ENCODE measurements around the gene SMARCA2.

The SMARCA2 gene

DNA sequence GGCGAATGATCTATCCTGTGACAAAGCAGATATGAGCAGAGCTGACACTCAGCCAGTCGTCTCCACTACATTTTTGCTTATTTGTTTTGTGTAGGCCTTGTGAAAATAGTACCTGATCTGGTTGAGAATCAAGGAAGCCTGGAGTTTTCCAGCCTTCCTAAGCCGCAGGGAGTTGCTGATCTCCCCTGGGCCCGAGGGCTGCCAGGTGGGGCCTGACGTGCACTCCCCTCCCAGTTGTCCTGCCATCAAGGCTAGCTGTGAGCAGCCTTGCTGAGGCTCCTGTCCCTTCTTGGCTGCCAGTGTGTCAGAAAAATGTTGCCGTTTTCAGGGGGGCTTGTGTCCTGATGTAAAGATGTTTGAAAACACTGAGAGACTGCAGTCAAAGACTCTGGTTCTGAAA lies 102.4 kb downstream of the SMARCA2 start:
- Histone ChIP-seq H3K4me1 (ENCODE audit: insufficient read depth, low read length, poor library complexity, severe bottlenecking) (no peaks in the 10 kb centered on the region), H3K27me3 (ENCODE audit: insufficient read depth, low read length, poor library complexity, severe bottlenecking) (no peaks in the 10 kb centered on the region), H3K9me3 (ENCODE audit: insufficient read depth, low read depth, low read length) (no peaks in the 10 kb centered on the region), H3K4me3 (ENCODE audit: low read length, poor library complexity, severe bottlenecking) (no peak overlapping the region), H3K9ac (ENCODE audit: low read depth, low read length, poor library complexity, severe bottlenecking) (no peak overlapping the region), H3K9me2 (replicated peaks; ENCODE audit: low read depth, low read length) (no peaks in the 10 kb centered on the region), H3K79me2 (ENCODE audit: insufficient read depth, low read length) (no peaks in the 10 kb centered on the region), H3F3A (ENCODE audit: low read depth) (no peaks in the 10 kb centered on the region), H3K36me3 (ENCODE audit: insufficient read depth, low read length) (peaks cover 80% of the 10 kb centered on the region), H4K20me1 (ENCODE audit: insufficient read depth, low read length, poor library complexity, severe bottlenecking) (no peaks in the 10 kb centered on the region), H2AFZ (ENCODE audit: low read length) (no peak overlapping the region), H3K4me2 (ENCODE audit: low read depth, low read length, poor library complexity, severe bottlenecking) (no peak overlapping the region)
- TF ChIP-seq, protein P1, sequence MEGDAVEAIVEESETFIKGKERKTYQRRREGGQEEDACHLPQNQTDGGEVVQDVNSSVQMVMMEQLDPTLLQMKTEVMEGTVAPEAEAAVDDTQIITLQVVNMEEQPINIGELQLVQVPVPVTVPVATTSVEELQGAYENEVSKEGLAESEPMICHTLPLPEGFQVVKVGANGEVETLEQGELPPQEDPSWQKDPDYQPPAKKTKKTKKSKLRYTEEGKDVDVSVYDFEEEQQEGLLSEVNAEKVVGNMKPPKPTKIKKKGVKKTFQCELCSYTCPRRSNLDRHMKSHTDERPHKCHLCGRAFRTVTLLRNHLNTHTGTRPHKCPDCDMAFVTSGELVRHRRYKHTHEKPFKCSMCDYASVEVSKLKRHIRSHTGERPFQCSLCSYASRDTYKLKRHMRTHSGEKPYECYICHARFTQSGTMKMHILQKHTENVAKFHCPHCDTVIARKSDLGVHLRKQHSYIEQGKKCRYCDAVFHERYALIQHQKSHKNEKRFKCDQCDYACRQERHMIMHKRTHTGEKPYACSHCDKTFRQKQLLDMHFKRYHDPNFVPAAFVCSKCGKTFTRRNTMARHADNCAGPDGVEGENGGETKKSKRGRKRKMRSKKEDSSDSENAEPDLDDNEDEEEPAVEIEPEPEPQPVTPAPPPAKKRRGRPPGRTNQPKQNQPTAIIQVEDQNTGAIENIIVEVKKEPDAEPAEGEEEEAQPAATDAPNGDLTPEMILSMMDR (conservative IDR thresholded peaks at IDR 0.05; ENCODE audit: low read length): no peak
- no peak for TF ChIP-seq EZH2phosphoT487 (IDR thresholded peaks at IDR 0.05; ENCODE audit: borderline replicate concordance)

DNA sequence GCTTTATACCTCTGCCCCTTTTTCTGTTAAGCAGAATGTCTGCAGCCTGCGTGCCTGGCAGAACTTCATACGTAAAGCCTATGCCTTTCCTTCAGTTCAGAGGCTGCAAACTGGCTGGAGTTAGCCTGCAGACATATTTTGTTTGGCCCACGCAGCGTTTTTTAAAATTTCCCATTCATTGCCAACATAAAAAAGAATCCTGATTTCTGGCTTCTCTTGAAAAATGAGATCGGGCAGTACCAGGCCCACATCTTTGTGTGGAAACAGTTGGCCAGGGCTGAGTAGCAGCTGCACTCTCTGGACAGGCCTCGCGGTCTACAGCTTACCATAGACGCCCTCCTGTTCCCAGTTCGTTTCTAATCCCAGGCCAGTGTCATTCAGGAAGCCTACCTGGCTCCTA lies 104.4 kb downstream of the SMARCA2 start:
- TF ChIP-seq EZH2phosphoT487 (IDR thresholded peaks at IDR 0.05; ENCODE audit: borderline replicate concordance): no peak
- TF ChIP-seq, protein P1 (conservative IDR thresholded peaks at IDR 0.05; ENCODE audit: low read length): no peak
- no peak overlapping the region for H3K9ac ChIP-seq (ENCODE audit: low read depth, low read length, poor library complexity, severe bottlenecking)
- no peak overlapping the region for H3K4me2 ChIP-seq (ENCODE audit: low read depth, low read length, poor library complexity, severe bottlenecking)
- H3F3A ChIP-seq (ENCODE audit: low read depth): no peaks in the 10 kb centered on the region
- H2AFZ ChIP-seq (ENCODE audit: low read length): no peak overlapping the region
- H3K36me3 ChIP-seq (ENCODE audit: insufficient read depth, low read length): peaks cover 83% of the 10 kb centered on the region
- no peak overlapping the region for H3K4me3 ChIP-seq (ENCODE audit: low read length, poor library complexity, severe bottlenecking)
- no peaks in the 10 kb centered on the region for H3K79me2 ChIP-seq (ENCODE audit: insufficient read depth, low read length)
- H3K9me2 ChIP-seq (replicated peaks; ENCODE audit: low read depth, low read length): no peaks in the 10 kb centered on the region
- H4K20me1 ChIP-seq (ENCODE audit: insufficient read depth, low read length, poor library complexity, severe bottlenecking): no peaks in the 10 kb centered on the region
- no peaks in the 10 kb centered on the region for H3K27me3 ChIP-seq (ENCODE audit: insufficient read depth, low read length, poor library complexity, severe bottlenecking)
- H3K4me1 ChIP-seq (ENCODE audit: insufficient read depth, low read length, poor library complexity, severe bottlenecking): no peaks in the 10 kb centered on the region
- H3K9me3 ChIP-seq (ENCODE audit: insufficient read depth, low read depth, low read length): no peaks in the 10 kb centered on the region

DNA sequence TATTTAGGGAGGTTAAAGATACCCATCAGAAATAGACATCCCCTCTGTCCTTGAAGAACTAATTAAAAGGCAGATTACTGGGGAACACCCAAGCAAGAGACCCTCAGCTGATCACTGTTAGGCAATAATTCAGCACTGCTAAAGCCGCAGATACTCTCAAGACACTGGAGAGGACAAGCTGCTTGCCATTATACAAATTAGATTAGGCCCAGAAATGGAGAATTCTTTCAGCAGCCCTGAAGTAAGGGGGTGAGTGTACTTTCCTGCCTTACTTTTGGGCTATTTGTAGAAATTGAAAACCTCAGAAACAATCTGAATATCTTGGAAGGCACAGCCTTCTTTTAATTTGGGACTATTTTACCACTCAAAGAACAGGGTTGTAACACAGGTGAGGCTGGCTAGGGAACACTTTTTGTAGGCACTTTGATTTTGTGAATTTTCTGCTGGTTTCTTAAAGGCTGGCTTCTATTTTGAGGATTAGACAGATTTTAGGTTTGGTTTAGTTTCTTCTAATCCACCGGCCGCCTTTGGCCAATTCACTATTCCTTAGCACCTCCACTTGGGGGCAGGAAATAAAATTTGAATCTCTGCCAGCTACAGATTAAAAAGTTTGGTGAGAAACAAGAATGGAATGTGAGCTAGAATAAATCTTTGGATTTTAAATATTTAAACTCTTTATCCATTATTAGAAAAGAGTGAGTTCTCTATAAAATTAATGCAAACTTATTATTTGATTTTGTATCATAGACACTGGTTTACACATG lies 106.0 kb downstream of the SMARCA2 start:
- Histone ChIP-seq H3K9me2 (replicated peaks; ENCODE audit: low read depth, low read length) (no peaks in the 10 kb centered on the region), H3K36me3 (ENCODE audit: insufficient read depth, low read length) (peaks cover 89% of the 10 kb centered on the region), H3K9me3 (ENCODE audit: insufficient read depth, low read depth, low read length) (no peaks in the 10 kb centered on the region), H3K4me2 (ENCODE audit: low read depth, low read length, poor library complexity, severe bottlenecking) (no peak overlapping the region), H3K4me3 (ENCODE audit: low read length, poor library complexity, severe bottlenecking) (no peak overlapping the region), H3K9ac (ENCODE audit: low read depth, low read length, poor library complexity, severe bottlenecking) (no peak overlapping the region), H3K4me1 (ENCODE audit: insufficient read depth, low read length, poor library complexity, severe bottlenecking) (peaks cover 6% of the 10 kb centered on the region), H2AFZ (ENCODE audit: low read length) (no peak overlapping the region), H3F3A (ENCODE audit: low read depth) (no peaks in the 10 kb centered on the region), H4K20me1 (ENCODE audit: insufficient read depth, low read length, poor library complexity, severe bottlenecking) (no peaks in the 10 kb centered on the region), H3K79me2 (ENCODE audit: insufficient read depth, low read length) (no peaks in the 10 kb centered on the region), H3K27me3 (ENCODE audit: insufficient read depth, low read length, poor library complexity, severe bottlenecking) (no peaks in the 10 kb centered on the region)
- TF ChIP-seq, protein P1 (conservative IDR thresholded peaks at IDR 0.05; ENCODE audit: low read length): no peak
- no peak for TF ChIP-seq EZH2phosphoT487 (IDR thresholded peaks at IDR 0.05; ENCODE audit: borderline replicate concordance)
